Cardiac fibroblast (primary cell): ENCODE results near the gene SNRPD3.
A peak's percentile ranks its signal among the peaks of the same experiment; 100 is the strongest.

ENCODE experiments used
- DNase-seq, 2 donors: peaks; one replicate each; pipeline versions ENCODE4 v3.0.0 to v3.0.0-alpha.2; 2010; ENCODE audit warnings: low read depth in 2 of 2
- H3K4me3 ChIP-seq, 2 donors: replicated peaks in 1 of 2; 1 replicate in 1 of 2; 2 replicates in 1 of 2; pipeline ENCODE4 v1.5.1; 2011; ENCODE audit warnings: low read depth in 2 of 2, low read length in 2 of 2, mild to moderate bottlenecking in 2 of 2, moderate library complexity in 1 of 2
- CTCF ChIP-seq: IDR thresholded peaks from one replicate; pipeline ENCODE4 v1.5.1; 2011; ENCODE audit warnings: low read depth, mild to moderate bottlenecking, low read length, inconsistent platforms

The SNRPD3 gene

GRCh38 chr22:24566899-24567511 is 11.2 kb downstream of the SNRPD3 start:
- no peak for TF ChIP-seq CTCF
- no peak for DNase-seq
- H3K4me3 ChIP-seq: no peak overlapping the region

GRCh38 chr22:24567668-24568067 is 11.9 kb downstream of the SNRPD3 start:
- DNase-seq: no peak
- H3K4me3 ChIP-seq: no peak overlapping the region
- TF ChIP-seq CTCF: no peak

- DNase-seq: no peak
- TF ChIP-seq CTCF: no peak
- no peak overlapping the region for H3K4me3 ChIP-seq
Observed at GRCh38 chr22:24571266-24571665, 15.5 kb downstream of the SNRPD3 start.

- DNase-seq: no peak
- TF ChIP-seq CTCF: no peak
- no peak overlapping the region for H3K4me3 ChIP-seq
Observed at GRCh38 chr22:24576778-24577177, 21.0 kb downstream of the SNRPD3 start.

GRCh38 chr22:24578355-24579257 is 22.8 kb downstream of the SNRPD3 start:
- no peak for DNase-seq
- no peak for TF ChIP-seq CTCF
- no peak overlapping the region for H3K4me3 ChIP-seq

- DNase-seq: no peak
- H3K4me3 ChIP-seq: no peak overlapping the region
- TF ChIP-seq CTCF: no peak
Observed at GRCh38 chr22:24579258-24579601, 23.4 kb downstream of the SNRPD3 start.

GRCh38 chr22:24580276-24580675 is 24.5 kb downstream of the SNRPD3 start:
- H3K4me3 ChIP-seq: no peak overlapping the region
- no peak for TF ChIP-seq CTCF
- DNase-seq: peak; percentile 81 to 91
